Activated T-helper 1 cell treated with anti-CD3 and anti-CD28 coated beads, Interleukin-12 subunit alpha, Interleukin-12 subunit beta, Interleukin-2, Interleukin-4 antibody, amounts not matched to agents 30 ng/mL and 10 ng/mL and 1 ng/mL, durations not matched to agents 14 hours and 24 hours and 36 hours (primary cell): ENCODE data around the gene PTPN9. TPM values are rescaled to one million over a fixed set of nuclear protein-coding genes. Genes with fewer than 3 reads are reported as not detected.
A peak's percentile ranks its signal among the peaks of the same experiment; 100 is the strongest.
"Not testable (repeated sequence)": the region's sequence is repeated elsewhere in the genome, so short reads cannot be mapped to it uniquely, and the experiment has no call there.

Source experiments
- DNase-seq: peaks from one replicate; pipeline ENCODE4 v3.0.0; 2021; ENCODE audit warnings: low spot score
- H3K27ac Mint-ChIP-seq: one replicate; pipeline ENCODE4 v1.8.0; 2021; ENCODE audit warnings: mild to moderate bottlenecking, mixed read lengths
- H3K27me3 Mint-ChIP-seq: one replicate; pipeline ENCODE4 v1.8.0; 2022; ENCODE audit warnings: mild to moderate bottlenecking, moderate library complexity, mixed read lengths; ENCODE audit not compliant: insufficient read depth
- H3K36me3 Mint-ChIP-seq: one replicate; pipeline ENCODE4 v1.8.0; 2021; ENCODE audit warnings: low read depth, mixed read lengths
- H3K4me1 Mint-ChIP-seq: one replicate; pipeline ENCODE4 v1.8.0; 2021; ENCODE audit warnings: low read depth, mixed read lengths
- H3K4me3 Mint-ChIP-seq: one replicate; pipeline ENCODE4 v1.8.0; 2021; ENCODE audit warnings: mild to moderate bottlenecking, moderate library complexity, mixed read lengths
- H3K9me3 Mint-ChIP-seq: one replicate; pipeline ENCODE4 v1.8.0; 2021; ENCODE audit warnings: mixed read lengths
- intact Hi-C: fragments of 100-400 bp; cut with micrococcal nuclease; formaldehyde crosslinking; loops from one replicate; pipeline ENCODE4 v1.15.1; 2024
- total RNA-seq: library from RNA; stranded (reverse); gene quantifications from 2 replicates; pipeline ENCODE4 v1.2.3, GENCODE V29; 2022

PTPN9 gene
- total RNA-seq, 1 donor from 2014 or later: 28.0 TPM

- H3K9me3 Mint-ChIP-seq, H3K4me1 Mint-ChIP-seq, intact Hi-C loops, H3K27me3 Mint-ChIP-seq, H3K4me3 Mint-ChIP-seq, H3K27ac Mint-ChIP-seq, DNase-seq: not testable (repeated sequence)
- peaks cover 14% of the 10 kb centered on the region for H3K36me3 Mint-ChIP-seq
Observed at GRCh38 chr15:75483556-75483955, 95.6 kb downstream of the PTPN9 start.

DNA sequence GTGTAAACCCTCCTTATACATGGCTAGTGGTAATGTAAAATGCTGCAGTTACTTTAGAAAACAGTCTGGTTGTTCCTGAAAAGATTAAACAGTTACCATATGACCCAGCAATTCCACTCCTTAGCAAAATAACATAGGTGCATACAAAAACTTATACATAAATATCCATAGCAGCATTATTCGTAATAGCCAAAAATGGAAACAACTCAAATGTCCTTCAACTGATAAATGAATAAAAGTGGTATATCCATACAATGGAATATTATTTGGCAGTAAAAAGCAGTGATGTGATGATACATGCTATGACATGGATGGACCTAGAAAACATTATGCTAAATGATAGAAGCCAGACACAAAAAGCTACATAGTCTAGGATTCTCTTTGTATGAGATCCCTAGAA lies 96.0 kb downstream of the PTPN9 start:
- no peak overlapping the region for H3K27ac Mint-ChIP-seq
- no peaks in the 10 kb centered on the region for H3K27me3 Mint-ChIP-seq
- intact Hi-C loops: no loop called here
- no peak for DNase-seq
- H3K4me3 Mint-ChIP-seq: no peak overlapping the region
- H3K9me3 Mint-ChIP-seq: no peaks in the 10 kb centered on the region
- H3K36me3 Mint-ChIP-seq: peaks cover 15% of the 10 kb centered on the region
- H3K4me1 Mint-ChIP-seq: no peaks in the 10 kb centered on the region

DNA sequence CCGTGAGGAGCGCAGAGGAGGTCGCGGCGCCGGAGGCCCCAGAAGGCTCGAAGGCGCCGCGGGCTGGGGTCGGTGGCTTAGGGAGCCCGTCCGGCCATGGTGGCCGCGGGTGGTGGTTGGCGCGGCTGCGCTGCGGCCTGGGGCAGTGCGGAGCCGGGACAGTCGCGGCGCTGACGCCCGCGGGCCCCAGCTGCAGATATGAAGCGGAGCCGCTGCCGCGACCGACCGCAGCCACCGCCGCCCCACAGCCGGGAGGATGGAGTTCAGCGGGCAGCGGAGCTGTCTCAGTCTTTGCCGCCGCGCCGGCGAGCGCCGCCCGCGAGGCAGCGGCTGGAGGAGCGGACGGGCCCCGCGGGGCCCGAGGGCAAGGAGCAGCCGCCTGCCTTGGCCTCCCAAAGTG lies 98.7 kb downstream of the PTPN9 start:
- DNase-seq, H3K27ac Mint-ChIP-seq, H3K27me3 Mint-ChIP-seq, intact Hi-C loops, H3K4me1 Mint-ChIP-seq, H3K9me3 Mint-ChIP-seq, H3K4me3 Mint-ChIP-seq: not testable (repeated sequence)
- peaks cover 15% of the 10 kb centered on the region for H3K36me3 Mint-ChIP-seq

DNA sequence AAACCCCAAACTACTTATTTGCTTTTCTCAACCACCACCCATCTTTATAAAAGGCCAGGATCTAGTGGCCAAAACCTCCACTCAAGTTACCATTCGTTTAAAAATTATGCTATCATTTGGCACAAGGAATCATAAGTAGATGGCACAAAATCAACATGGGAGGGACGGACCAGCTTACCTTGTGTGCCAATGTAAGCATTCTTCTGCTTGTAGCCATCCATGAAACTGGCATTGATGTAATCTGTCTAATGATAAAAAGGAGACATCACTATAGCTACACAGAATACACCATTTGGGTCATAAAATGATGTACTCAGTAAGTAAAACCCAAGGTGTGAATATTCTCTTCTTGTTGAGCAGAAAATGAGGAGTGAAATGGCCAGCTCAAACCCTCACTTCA lies 99.4 kb downstream of the PTPN9 start:
- Mint-ChIP-seq H3K4me3 (no peak overlapping the region), H3K36me3 (peaks cover 11% of the 10 kb centered on the region), H3K4me1 (no peaks in the 10 kb centered on the region), H3K9me3 (no peaks in the 10 kb centered on the region), H3K27me3 (no peaks in the 10 kb centered on the region), H3K27ac (no peak overlapping the region)
- no peak for DNase-seq
- intact Hi-C loops: no loop called here

DNA sequence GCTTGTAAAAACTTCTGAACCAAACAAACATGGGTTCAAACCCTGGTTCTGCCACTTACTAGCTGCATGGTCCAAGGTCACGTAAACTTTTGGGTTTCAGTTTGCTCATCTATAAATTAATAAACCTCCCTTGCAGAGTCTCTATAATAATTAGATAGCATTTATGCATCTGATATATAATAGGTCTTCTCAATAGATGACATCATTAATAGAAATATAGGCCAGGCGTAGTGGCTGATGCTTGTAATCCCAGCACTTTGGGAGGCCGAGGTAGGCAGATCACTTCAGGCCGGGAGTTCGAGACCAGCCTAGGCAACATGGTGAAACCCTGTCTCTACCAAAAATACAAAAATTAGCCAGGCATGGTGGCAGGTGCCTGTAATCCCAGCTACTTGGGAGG lies 102.0 kb downstream of the PTPN9 start:
- H3K36me3 Mint-ChIP-seq, intact Hi-C loops, H3K4me3 Mint-ChIP-seq, DNase-seq, H3K9me3 Mint-ChIP-seq, H3K27ac Mint-ChIP-seq, H3K4me1 Mint-ChIP-seq, H3K27me3 Mint-ChIP-seq: not testable (repeated sequence)

DNA sequence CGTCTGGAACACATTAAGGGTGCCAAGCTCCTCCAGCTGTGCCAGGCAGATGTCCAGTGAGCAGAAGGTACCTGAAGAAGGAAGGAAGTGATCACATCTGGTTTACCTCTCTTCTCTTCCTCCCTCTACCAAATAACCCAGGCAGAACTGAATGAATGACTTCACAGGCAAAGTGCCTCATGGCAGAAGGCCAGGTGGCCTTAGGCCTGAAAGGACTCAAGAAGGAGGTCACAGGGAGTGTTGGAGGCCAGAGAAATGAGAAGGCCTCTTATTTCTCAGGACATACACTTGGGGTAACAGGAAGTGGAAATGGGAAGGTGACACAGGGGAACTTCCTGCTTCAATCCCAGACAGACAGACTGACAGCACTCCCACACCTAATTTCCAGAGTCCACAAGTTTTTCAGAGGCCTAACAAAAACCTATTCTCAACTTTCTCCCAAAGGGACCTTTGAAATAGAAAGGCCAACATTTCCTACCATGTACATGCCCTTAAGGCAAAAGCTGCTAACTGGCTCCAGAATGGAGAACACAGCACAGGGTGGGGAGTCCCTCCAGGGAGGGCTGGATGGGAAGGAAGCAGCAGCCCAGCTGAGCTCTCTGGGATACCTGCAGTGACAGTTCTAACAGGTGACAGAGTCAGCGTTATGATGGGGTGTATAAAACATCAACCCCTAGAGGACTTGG lies 110.1 kb downstream of the PTPN9 start:
- Mint-ChIP-seq H3K9me3 (no peaks in the 10 kb centered on the region), H3K36me3 (peaks cover 39% of the 10 kb centered on the region), H3K27ac (no peak overlapping the region), H3K4me1 (no peaks in the 10 kb centered on the region), H3K27me3 (no peaks in the 10 kb centered on the region), H3K4me3 (no peak overlapping the region)
- DNase-seq: no peak
- intact Hi-C loops: loop anchor here (5.0 kb wide), 1 partner anchor 1963 kb away; no protein-coding TSS in a partner anchor

DNA sequence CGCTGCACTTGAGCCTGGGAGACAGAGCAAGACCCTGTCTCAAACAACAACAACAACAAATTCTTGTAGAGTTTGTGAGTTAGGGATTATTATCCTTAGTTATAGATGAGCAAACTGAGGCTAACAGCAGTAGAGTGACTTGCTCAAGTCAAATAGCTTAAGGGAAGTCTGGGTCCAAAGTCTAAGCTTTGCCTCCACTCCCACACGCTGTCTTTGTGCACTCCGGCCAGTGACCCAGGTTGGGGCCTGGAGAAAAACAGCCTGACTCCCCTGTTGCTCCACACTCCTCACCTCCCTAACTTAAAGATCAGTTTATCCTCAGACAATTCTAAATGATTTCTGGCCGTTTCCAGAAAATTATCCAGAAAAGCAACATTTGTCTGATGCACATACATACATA lies 118.5 kb downstream of the PTPN9 start:
- no peak overlapping the region for H3K4me3 Mint-ChIP-seq
- no peaks in the 10 kb centered on the region for H3K9me3 Mint-ChIP-seq
- peaks cover 7% of the 10 kb centered on the region for H3K36me3 Mint-ChIP-seq
- no peaks in the 10 kb centered on the region for H3K27me3 Mint-ChIP-seq
- intact Hi-C loops: no loop called here
- H3K4me1 Mint-ChIP-seq: peaks cover 7% of the 10 kb centered on the region
- no peak for DNase-seq
- no peak overlapping the region for H3K27ac Mint-ChIP-seq

- no peaks in the 10 kb centered on the region for H3K9me3 Mint-ChIP-seq
- intact Hi-C loops: no loop called here
- H3K27me3 Mint-ChIP-seq: no peaks in the 10 kb centered on the region
- peaks cover 3% of the 10 kb centered on the region for H3K36me3 Mint-ChIP-seq
- no peak overlapping the region for H3K27ac Mint-ChIP-seq
- H3K4me3 Mint-ChIP-seq: no peak overlapping the region
- peaks cover 7% of the 10 kb centered on the region for H3K4me1 Mint-ChIP-seq
- no peak for DNase-seq
Observed at GRCh38 chr15:75459581-75459980, 119.5 kb downstream of the PTPN9 start.

DNA sequence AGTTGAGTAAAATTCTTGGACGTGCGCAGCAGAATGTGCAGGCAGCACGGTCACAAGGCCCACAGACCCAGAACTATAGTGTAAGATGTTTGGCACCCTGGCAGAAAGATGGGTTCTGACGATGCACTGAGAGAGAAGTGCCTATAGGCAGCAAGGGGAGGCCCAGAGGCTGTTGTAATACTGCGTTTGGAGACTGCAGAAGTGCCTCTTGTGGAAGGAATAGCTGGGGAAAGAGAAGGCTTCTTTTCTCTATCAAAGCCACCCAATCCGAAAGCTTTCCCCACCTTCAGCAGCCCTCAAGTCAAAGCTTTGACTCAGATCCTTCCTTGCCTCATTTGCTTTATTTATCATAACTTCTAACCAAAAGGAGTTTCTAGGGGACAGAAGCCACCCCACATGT lies 122.4 kb downstream of the PTPN9 start:
- intact Hi-C loops: no loop called here
- Mint-ChIP-seq H3K4me1 (peaks cover 20% of the 10 kb centered on the region), H3K27me3 (no peaks in the 10 kb centered on the region), H3K36me3 (no peaks in the 10 kb centered on the region), H3K9me3 (no peaks in the 10 kb centered on the region), H3K4me3 (peak overlapping the region; percentile 89), H3K27ac (no peak overlapping the region)
- no peak for DNase-seq

GRCh38 chr15:75455982-75456531 lies 123.1 kb downstream of the PTPN9 start:
- no peaks in the 10 kb centered on the region for H3K36me3 Mint-ChIP-seq
- intact Hi-C loops: loop anchor here (2.0 kb wide), 2 partner anchors 119 to 123 kb away; partner anchors contain the start of genes COMMD4 and PTPN9
- peak overlapping the region; percentile 89 for H3K4me3 Mint-ChIP-seq
- no peaks in the 10 kb centered on the region for H3K27me3 Mint-ChIP-seq
- no peaks in the 10 kb centered on the region for H3K9me3 Mint-ChIP-seq
- H3K4me1 Mint-ChIP-seq: peaks cover 20% of the 10 kb centered on the region
- peak; percentile 55 for DNase-seq
- peak overlapping the region; percentile 82 for H3K27ac Mint-ChIP-seq

DNA sequence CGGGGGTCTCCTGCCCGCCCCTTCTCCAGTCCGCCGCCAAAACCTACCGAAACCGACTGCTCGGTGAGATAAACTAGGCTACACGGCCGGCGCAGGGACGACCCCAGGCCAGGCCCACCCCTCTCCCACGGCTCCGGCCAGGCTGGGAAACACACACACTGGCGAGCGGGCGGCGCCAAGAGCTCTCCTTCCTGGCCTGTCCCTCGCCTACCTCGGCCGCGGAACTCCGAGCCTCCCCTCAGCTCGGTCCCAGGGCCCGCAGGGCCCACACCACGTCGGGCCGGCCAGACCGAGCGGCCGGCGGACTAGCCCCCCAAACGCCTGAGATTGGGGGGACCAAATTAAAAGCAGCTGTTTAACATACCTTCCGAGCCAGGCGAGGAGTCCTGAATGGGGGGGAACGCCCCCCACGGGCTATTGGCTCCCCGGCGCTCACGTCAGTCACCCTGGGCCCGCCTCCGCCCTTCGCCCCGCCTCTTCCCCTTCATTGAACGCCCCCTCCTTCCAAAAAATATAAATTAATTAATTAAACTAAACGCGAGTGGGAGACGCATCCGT lies 123.6 kb downstream of the PTPN9 start:
- H3K27ac Mint-ChIP-seq: peak overlapping the region; percentile 82
- H3K4me1 Mint-ChIP-seq: peaks cover 22% of the 10 kb centered on the region
- H3K4me3 Mint-ChIP-seq: peak overlapping the region; percentile 89
- no peaks in the 10 kb centered on the region for H3K9me3 Mint-ChIP-seq
- intact Hi-C loops: loop anchor here (2.0 kb wide), 2 partner anchors 119 to 123 kb away; partner anchors contain the start of genes COMMD4 and PTPN9
- H3K27me3 Mint-ChIP-seq: no peaks in the 10 kb centered on the region
- H3K36me3 Mint-ChIP-seq: no peaks in the 10 kb centered on the region
- DNase-seq: peak; percentile 82

GRCh38 chr15:75454471-75455378 lies 124.4 kb downstream of the PTPN9 start:
- intact Hi-C loops: loop anchor here (1.0 to 5.0 kb wide), 10 partner anchors 118 to 1462 kb away; partner anchors contain the start of genes C15orf39, COMMD4, FBXO22 and IMP3
- Mint-ChIP-seq H3K27me3 (no peaks in the 10 kb centered on the region), H3K36me3 (no peaks in the 10 kb centered on the region), H3K9me3 (no peaks in the 10 kb centered on the region), H3K4me1 (peaks cover 29% of the 10 kb centered on the region), H3K27ac (peak overlapping the region; percentile 82), H3K4me3 (peak overlapping the region; percentile 89)
- peak; percentile 75 for DNase-seq
